IPS-NIHi7 (cell line): Measurements from ENCODE around the gene MYCN.
A peak's percentile ranks its signal among the peaks of the same experiment; 100 is the strongest.
"Not testable (repeated sequence)": the region's sequence is repeated elsewhere in the genome, so short reads cannot be mapped to it uniquely, and the experiment has no call there.

Source experiments
- DNase-seq: peaks from one replicate; pipeline ENCODE4 v3.0.0; 2012; ENCODE audit warnings: mixed read lengths; ENCODE audit errors: extremely low spot score

MYCN gene

GRCh38 chr2:15939854-15940660 lies at the start of gene MYCN:
MYCN (plus strand) TSS chr2:15940550; CDS start chr2:15942065, 1,515 bp downstream.
- peak; percentile 81 for DNase-seq

- DNase-seq, result peak; percentile 52
Observed at GRCh38 chr2:15890936-15891905, 49.1 kb upstream of the MYCN start.

GRCh38 chr2:15892151-15892880 lies 48.0 kb upstream of the MYCN start:
- DNase-seq, result no peak

GRCh38 chr2:15893085-15893484 lies 47.3 kb upstream of the MYCN start:
- no peak for DNase-seq

DNA sequence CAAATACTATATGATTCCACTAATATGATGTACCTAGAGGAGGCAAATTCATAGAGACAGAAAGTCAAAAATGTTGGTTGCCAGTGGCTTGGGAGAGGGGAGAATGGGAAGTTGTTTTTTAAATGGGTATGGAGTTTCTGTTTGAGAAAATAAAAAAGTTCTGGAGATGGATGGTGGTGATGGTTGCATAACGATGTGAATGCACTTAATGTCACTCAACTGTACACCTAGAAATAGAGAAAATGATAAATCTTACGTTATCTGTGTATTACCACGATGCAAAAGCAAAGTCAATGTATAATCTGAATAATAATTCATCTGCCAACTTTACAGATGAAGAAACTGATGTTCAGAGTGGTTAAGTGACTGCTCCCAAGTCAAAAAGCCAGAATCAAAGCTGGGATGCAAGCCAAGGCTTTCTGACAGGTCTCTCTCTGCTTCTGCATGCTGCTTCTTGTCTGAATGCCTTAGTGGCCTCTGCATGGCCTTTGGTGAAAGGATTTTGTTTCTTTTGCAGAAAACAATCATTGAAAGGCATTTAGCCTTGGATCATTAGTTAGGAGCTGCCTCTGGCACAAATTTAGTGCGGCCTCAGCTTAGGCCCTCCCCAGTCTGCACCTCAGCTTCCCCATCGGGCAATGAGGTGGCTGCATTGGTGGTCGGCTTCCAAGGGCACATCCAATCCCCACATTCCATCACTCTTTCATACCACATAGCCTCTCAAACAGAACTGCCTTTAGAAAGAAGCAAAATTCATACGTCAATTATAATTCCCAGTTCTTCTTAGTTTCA lies 46.5 kb upstream of the MYCN start:
- DNase-seq, result no peak

DNA sequence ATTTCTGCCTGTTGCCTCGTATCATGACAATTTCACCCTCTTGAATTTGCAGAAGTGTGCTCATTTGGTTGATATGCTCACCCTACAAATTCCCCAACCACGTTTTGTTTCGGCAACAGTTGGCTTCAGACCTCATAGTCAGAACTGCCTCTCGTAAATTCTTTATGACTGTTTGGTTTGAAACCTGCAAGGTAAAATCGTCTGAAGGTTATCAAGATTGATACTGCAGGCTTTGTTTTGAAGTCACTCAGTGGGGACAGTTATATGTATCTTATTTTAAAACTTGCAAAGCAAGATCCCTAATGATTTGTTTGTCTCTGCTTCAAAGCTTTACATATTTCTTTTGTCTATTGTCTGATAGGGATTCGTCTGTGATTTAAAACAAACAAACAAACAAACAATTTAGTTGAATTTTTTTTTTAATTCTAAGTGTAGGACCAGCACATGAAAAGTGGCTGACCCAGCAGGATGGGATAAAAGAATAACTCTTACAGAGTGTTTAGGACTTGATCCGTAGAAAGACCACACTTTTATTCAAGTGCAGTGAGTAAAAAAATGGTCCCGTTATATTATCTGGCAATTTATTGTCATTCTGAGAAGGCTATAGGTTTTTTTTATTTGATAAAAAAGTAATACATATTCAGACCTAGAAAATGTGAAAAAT lies 45.7 kb upstream of the MYCN start:
- no peak for DNase-seq

- DNase-seq, result no peak
Observed at GRCh38 chr2:15895615-15896469, 44.5 kb upstream of the MYCN start.

- no peak for DNase-seq
Observed at GRCh38 chr2:15896859-15897258, 43.5 kb upstream of the MYCN start.

GRCh38 chr2:15897431-15898098 lies 42.8 kb upstream of the MYCN start:
- DNase-seq, result no peak

DNA sequence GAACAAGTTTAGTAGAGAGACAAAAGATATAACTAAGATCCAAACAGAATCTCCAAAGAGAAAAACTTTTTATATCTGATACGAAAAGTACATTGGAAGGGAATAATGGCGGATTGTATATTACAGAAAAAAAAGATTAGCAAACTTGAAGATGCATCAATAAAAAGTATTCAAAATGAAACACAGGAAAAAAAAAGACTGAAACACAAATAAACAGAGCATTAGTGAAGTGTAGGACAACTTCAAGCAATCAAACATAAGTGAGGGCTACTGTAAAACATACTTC lies 41.1 kb upstream of the MYCN start:
- no peak for DNase-seq

- DNase-seq, result no peak
Observed at GRCh38 chr2:15899751-15900493, 40.4 kb upstream of the MYCN start.

GRCh38 chr2:15901095-15901807 lies 39.1 kb upstream of the MYCN start:
- no peak for DNase-seq

DNA sequence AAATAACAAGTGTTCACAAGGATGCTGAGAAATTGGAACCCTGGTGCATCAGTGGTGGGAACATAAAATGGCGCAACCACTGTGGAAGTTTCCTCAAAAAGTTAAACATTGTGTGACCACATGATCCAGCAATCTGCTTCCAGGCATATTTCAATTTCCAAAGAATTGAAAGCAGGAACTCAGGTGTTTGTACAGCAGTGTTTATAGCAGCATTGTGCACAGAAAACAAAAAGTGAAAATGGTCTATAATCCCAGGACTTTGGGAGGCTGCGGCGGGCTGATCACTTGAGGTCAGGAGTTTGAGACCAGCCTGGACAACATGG lies 38.6 kb upstream of the MYCN start:
- DNase-seq, result no peak

DNA sequence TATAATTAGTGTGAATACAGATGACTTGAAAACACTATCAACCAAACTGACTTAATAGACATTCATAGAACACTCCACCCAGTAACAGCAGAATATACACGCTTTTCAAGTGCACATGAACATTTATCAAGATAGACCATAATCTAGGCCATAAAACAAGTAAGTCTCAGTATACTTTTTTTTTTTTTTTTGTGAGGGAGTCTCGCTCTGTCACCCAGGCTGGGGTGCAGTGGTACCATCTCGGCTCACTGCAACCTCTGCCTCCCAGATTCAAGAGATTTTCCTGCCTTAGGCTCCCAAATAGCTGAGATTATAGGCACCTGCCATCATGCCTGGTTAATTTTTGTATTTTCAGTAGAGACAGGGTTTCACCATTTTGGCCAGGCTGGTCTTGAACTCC lies 36.4 kb upstream of the MYCN start:
- DNase-seq, result not testable (repeated sequence)

DNA sequence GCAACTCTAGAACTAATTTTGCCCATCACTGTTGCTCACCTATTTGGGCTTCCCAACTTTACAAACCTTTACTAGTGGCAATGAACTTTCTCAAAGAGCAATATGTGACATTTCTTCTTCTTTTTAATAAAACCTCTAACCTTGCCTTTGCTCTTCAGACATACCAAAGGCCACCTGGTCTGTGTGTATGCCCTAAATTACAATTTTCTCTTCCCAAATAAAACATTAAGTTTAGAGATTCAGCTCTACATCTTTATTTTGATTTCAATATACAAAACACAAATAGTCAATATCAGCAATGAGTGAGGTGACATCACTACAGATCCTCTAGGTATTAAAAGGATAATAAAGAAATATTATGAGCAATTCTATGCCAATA lies 35.1 kb upstream of the MYCN start:
- no peak for DNase-seq

DNA sequence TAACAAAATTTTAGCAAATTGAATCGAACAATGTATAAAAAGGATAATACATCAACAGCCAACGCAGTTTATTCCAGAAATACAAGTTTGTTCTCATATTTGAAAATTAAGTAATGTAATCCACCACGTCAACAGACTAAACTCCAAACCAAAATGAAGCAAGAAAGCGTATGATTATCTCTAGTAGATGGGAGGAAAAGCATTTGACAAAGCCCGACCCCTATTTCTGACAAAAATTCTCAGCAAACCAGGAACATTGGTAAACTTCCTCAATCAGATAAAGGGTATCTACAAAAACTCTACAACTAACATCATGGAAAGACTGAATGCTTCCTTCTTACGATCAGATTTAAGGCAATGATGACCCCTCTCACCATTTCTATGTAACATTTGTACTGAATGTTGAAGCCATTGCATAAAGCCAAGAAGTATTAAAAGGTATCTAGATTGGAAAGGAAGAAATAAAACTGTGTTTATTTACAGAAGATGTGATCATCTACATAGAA lies 34.3 kb upstream of the MYCN start:
- DNase-seq, result no peak

DNA sequence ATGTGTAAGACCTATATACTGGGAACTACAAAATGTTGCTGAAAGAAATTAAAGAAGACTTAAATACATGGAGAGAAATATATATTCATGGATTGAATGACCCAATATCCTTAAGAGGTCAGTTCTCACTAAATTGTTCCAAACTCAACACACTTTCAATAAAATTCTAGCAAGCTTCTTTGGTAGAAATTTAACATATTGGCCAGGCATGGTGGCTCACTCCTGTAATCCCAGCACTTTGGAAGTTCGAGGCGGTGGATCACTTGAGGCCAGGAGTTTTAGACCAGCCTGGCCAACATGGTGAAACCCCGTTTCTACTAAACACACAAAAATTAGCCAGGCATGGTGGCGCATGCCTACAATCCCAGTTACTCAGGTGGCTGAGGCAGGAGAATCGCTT lies 33.6 kb upstream of the MYCN start:
- DNase-seq, result no peak
